Small intestine (tissue), 7 donors: ENCODE data around the gene GPR132. TPM values are rescaled to one million over a fixed set of nuclear protein-coding genes. Genes with fewer than 3 reads are reported as not detected.

ENCODE experiments used
- DNase-seq, 2 donors: peaks; one replicate each; pipeline versions ENCODE4 v3.0.0 to v3.0.0-alpha.2; 2013
- FAIRE-seq: peaks from 2 replicates; lab custom pipeline; 2012; peaks lifted over from hg19 to GRCh38; lab: Jason Lieb, UNC
- H3K27ac ChIP-seq, 3 donors: one replicate each; pipeline ENCODE4 v1.5.1; 2013; ENCODE audit warnings: low read length in 2 of 3, mild to moderate bottlenecking in 2 of 3, control low read depth in 1 of 3, inconsistent platforms in 1 of 3, low read depth in 1 of 3, moderate library complexity in 1 of 3
- H3K27me3 ChIP-seq, 3 donors: one replicate each; pipeline ENCODE4 v1.6.1; 2013; ENCODE audit warnings: low read length in 3 of 3, inconsistent platforms in 1 of 3; ENCODE audit not compliant: control insufficient read depth in 3 of 3, insufficient read depth in 3 of 3
- H3K36me3 ChIP-seq, 3 donors: one replicate each; pipeline ENCODE4 v1.6.1; 2013; ENCODE audit warnings: low read length in 3 of 3, inconsistent platforms in 1 of 3, low read depth in 1 of 3, mild to moderate bottlenecking in 1 of 3, moderate library complexity in 1 of 3; ENCODE audit not compliant: control insufficient read depth in 3 of 3, insufficient read depth in 2 of 3
- H3K4me1 ChIP-seq, 3 donors: one replicate each; pipeline ENCODE4 v1.6.1; 2013; ENCODE audit warnings: low read length in 2 of 3, inconsistent platforms in 1 of 3, low read depth in 1 of 3, mild to moderate bottlenecking in 1 of 3, moderate library complexity in 1 of 3; ENCODE audit not compliant: control insufficient read depth in 3 of 3, insufficient read depth in 2 of 3
- H3K4me3 ChIP-seq, 3 donors: one replicate each; pipeline ENCODE4 v1.5.1; 2013; ENCODE audit warnings: low read length in 3 of 3, control low read depth in 1 of 3, inconsistent platforms in 1 of 3, low read depth in 1 of 3, mild to moderate bottlenecking in 1 of 3, moderate library complexity in 1 of 3
- H3K9me3 ChIP-seq, 2 donors: one replicate each; pipeline ENCODE4 v1.6.1; 2013; ENCODE audit warnings: low read depth in 1 of 2, low read length in 1 of 2; ENCODE audit not compliant: control insufficient read depth in 2 of 2, insufficient read depth in 1 of 2
- WGBS, 3 donors: extraction: QIAGEN DNeasy Blood & Tissue Kit; methylation state at CpG; one replicate each; pipeline ENCODE4 v1.1.7; 2013; 5-methylcytosine and 5-hydroxymethylcytosine counted together
- polyA plus RNA-seq, 4 donors: library from polyadenylated mRNA; stranded (reverse) in 3 of 4; unstranded in 1 of 4; fragments of 200-250 nt in 3 of 4; fragments of 120-200 nt in 1 of 4; gene quantifications; one replicate each; pipeline versions ENCODE4 v1.2.1 to v1.2.3, GENCODE V29; 2013
- donor health status: healthy with polysubstance abuse.
- donor health status: control.
- donor health status: control.
- donor health status: Bipolar disorder and iron deficiency.
- donor health status: healthy.

GPR132 gene
- polyA plus RNA-seq, 4 donors = 0.81 to 1.4 (median 1.1) TPM; not detected in 1

DNA sequence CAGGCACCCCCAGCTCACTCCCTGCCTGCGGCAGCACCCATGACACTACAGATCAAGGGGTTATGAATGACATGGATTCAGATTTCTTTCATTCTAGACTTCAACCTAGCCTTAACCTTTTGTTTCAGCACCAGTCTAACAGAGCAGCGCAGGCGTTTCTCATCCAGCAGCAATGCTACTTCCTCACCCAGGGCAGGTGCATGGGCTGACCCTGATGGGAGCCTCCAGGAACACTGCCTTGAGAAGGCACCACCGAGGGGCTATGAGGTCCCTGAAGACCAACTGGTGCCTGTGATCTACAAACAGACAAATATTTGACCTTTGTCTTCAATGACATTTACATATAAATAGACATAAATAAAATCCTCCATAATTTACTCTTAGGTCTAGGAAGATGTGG, 55.1 kb downstream of the GPR132 start:
- DNase-seq (no peak), FAIRE-seq (no peak)
- Histone ChIP-seq H3K36me3 (peaks cover 2 to 67% (median 5%) of the 10 kb centered on the region in 3 donors), H3K4me1 (no peaks in the 10 kb centered on the region), H3K9me3 (no peaks in the 10 kb centered on the region), H3K4me3 (no peak overlapping the region), H3K27ac (no peak overlapping the region), H3K27me3 (no peaks in the 10 kb centered on the region)
- WGBS, 3 donors = 81 to 87% (median 87%) methylated on average over 3 to 4 of the region's 4 CpGs

DNA sequence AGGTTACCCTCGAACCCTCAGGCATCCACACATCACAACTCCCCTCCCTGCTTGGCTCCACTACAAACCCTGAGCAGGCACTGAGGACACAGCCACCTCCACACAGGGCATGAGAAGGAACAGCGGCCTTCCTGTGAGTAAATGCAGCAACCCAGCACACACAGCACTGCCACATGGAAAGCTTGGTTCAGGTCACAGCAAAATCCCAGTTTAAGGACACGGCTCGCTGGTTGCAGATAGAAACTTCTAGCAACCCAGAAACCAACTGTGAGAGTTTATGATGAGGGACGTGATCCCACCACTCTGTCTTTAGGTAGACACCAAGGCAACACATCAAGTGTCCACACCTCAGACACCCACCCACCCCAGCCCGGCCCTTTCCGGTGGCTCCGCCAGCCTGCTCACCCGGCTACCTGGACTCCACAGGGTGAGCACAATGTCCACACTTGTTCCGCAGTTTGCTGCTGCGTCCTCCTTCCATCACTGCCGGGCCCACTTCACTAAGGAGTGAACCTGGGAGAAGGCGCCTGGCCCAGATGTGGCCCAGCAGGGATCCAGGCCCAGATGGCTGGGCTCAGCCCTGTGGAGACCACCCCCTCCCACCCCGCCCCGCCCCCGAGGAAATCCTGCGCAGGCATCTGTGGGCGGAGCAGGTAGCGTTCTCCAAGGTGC, 57.5 kb downstream of the GPR132 start:
- WGBS, 3 donors = 94 to 95% (median 95%) methylated on average over 19 of the region's 19 CpGs
- Histone ChIP-seq H3K4me3 (no peak overlapping the region), H3K9me3 (no peaks in the 10 kb centered on the region), H3K36me3 (peaks cover 2 to 59% (median 5%) of the 10 kb centered on the region in 3 donors), H3K27me3 (no peaks in the 10 kb centered on the region), H3K27ac (no peak overlapping the region), H3K4me1 (no peaks in the 10 kb centered on the region)
- DNase-seq (no peak), FAIRE-seq (no peak)

GRCh38 chr14:105006831-105007592, 58.2 kb downstream of the GPR132 start:
- Histone ChIP-seq H3K4me3 (no peak overlapping the region), H3K27me3 (no peaks in the 10 kb centered on the region), H3K36me3 (peaks cover 2 to 54% (median 5%) of the 10 kb centered on the region in 3 donors), H3K4me1 (no peaks in the 10 kb centered on the region), H3K27ac (no peak overlapping the region), H3K9me3 (no peaks in the 10 kb centered on the region)
- DNase-seq (no peak), FAIRE-seq (no peak)
- WGBS, 3 donors = 91 to 92% (median 92%) methylated on average over 21 of the region's 21 CpGs

GRCh38 chr14:105005929-105006830, 59.0 kb downstream of the GPR132 start:
- 88 to 90% (median 89%) methylated on average over 21 of the region's 21 CpGs for WGBS, 3 donors
- H3K36me3 ChIP-seq = peaks cover 2 to 46% (median 5%) of the 10 kb centered on the region in 3 donors
- no peaks in the 10 kb centered on the region for H3K4me1 ChIP-seq
- no peaks in the 10 kb centered on the region for H3K9me3 ChIP-seq
- no peak overlapping the region for H3K4me3 ChIP-seq
- H3K27me3 ChIP-seq = no peaks in the 10 kb centered on the region
- FAIRE-seq (no peak), DNase-seq (no peak)
- no peak overlapping the region for H3K27ac ChIP-seq

- no peak overlapping the region for H3K27ac ChIP-seq
- no peaks in the 10 kb centered on the region for H3K27me3 ChIP-seq
- no peak for FAIRE-seq
- no peak for DNase-seq
- no peaks in the 10 kb centered on the region for H3K4me1 ChIP-seq
- 82 to 86% (median 84%) methylated on average over 19 to 20 of the region's 20 CpGs for whole genome bisulfite sequencing, 3 donors
- H3K9me3 ChIP-seq = no peaks in the 10 kb centered on the region
- H3K4me3 ChIP-seq = no peak overlapping the region
- H3K36me3 ChIP-seq = peaks cover 0 to 41% (median 2%) of the 10 kb centered on the region in 3 donors
These were observed 59.8 kb downstream of the GPR132 start for GRCh38 chr14:105005329-105005928.

Other genes with a start within 250 kb of the GPR132 start
- 10 to 100 TPM; 24.9 to 33.9 (median 31.1) TPM for gene CEP170B, start 200.2 kb downstream of the GPR132 start, polyA plus RNA-seq
- gene PLD4, start 140.6 kb downstream of the GPR132 start, polyA plus RNA-seq = 10 to 100 TPM in 1 of 4 donors, 1 to 10 TPM in 1, under 1 TPM in 1, not detected in 1; 0.42 to 12.4 (median 1.4) TPM
- 1 to 10 TPM in 1 of 4 donors, under 1 TPM in 3; under 0.01 to 6.3 (median 0.17) TPM for gene AHNAK2, start 87.1 kb downstream of the GPR132 start, polyA plus RNA-seq
- gene CLBA1, start 79.6 kb downstream of the GPR132 start, polyA plus RNA-seq = 1 to 10 TPM in 3 of 4 donors, under 1 TPM in 1; 0.89 to 6.8 (median 3.2) TPM
- gene CDCA4, start 44.3 kb downstream of the GPR132 start, polyA plus RNA-seq = 10 to 100 TPM in 2 of 4 donors, 1 to 10 TPM in 2; 2.7 to 11.3 (median 6.9) TPM
- gene JAG2, start 103.3 kb upstream of the GPR132 start, polyA plus RNA-seq = 10 to 100 TPM in 1 of 4 donors, 1 to 10 TPM in 3; 2.0 to 15.1 (median 4.8) TPM
- gene NUDT14, start 115.9 kb upstream of the GPR132 start, polyA plus RNA-seq = 10 to 100 TPM; 25.9 to 68.1 (median 51.7) TPM
- 10 to 100 TPM; 35.4 to 84.1 (median 49.8) TPM for gene BTBD6, start 183.1 kb upstream of the GPR132 start, polyA plus RNA-seq
- gene BRF1, start 235.6 kb upstream of the GPR132 start, polyA plus RNA-seq = 10 to 100 TPM; 18.4 to 28.0 (median 20.2) TPM
- 10 to 100 TPM; 35.4 to 45.8 (median 44.9) TPM for gene PACS2, start 249.3 kb upstream of the GPR132 start, polyA plus RNA-seq